Gastroesophageal sphincter (tissue), 3 donors: ENCODE results near the gene PTPRE.

ENCODE experiments used
- EP300 ChIP-seq: sonication (generic); formaldehyde crosslinking; IDR thresholded peaks from one replicate; pipeline ENCODE4 v1.6.1; 2017; ENCODE audit warnings: antibody characterized with exemption, mild to moderate bottlenecking
- POLR2A ChIP-seq, 2 donors: fragments of 450-650 bp; IDR thresholded peaks; one replicate each; pipeline ENCODE4 v1.6.1; 2017; ENCODE audit warnings: antibody characterized with exemption in 2 of 2, mild to moderate bottlenecking in 2 of 2, moderate library complexity in 1 of 2
- TF ChIP-seq, protein P1 (sequence below), 4 experiments: fragments of 200-600 bp in 2 of 4; fragments of 450-650 bp in 2 of 4; sonication (generic) in 1 of 4; IDR thresholded peaks; one replicate each; pipeline ENCODE4 v1.5.1; 2017 to 2019; ENCODE audit warnings: antibody characterized with exemption in 4 of 4, mild to moderate bottlenecking in 2 of 4, moderate library complexity in 2 of 4

DNA sequence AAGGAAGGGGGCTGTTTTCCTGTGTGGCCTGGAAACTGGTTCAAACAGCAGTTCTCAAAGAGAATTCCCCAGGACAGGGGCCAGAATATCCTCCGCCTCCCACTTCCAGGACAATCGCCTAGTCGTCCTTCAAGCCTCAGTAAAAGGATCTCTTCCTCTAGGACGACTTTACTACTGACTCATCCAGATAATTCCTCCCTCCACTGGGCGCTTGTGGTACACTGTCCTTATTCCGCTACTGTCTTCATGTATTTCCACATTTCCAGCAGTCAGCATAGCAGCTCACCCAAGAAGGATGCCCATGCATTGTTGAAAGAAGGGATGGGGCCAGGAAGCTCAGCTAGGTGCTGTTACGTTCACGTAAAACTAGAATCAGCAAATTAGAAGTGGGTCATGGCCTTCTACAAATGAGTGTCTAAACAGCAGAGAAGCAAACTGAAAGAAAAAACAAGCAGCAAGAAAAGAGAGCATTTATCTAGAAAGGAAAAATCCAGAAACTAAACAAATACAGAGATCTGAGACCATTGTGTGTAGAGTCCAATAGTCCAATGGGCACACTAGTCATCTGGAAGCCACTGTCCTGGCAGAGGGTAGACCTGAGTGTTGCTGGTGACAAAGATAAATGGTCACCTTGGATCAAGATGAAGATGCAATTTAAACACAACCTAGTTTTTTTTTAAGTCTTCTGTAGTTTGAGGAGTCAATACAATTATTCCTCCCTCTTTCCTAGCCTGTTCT is 40.5 kb upstream of the PTPRE start:
- TF ChIP-seq POLR2A (IDR thresholded peaks at IDR 0.05) (no peak), EP300 (no peak)
- TF ChIP-seq, protein P1, sequence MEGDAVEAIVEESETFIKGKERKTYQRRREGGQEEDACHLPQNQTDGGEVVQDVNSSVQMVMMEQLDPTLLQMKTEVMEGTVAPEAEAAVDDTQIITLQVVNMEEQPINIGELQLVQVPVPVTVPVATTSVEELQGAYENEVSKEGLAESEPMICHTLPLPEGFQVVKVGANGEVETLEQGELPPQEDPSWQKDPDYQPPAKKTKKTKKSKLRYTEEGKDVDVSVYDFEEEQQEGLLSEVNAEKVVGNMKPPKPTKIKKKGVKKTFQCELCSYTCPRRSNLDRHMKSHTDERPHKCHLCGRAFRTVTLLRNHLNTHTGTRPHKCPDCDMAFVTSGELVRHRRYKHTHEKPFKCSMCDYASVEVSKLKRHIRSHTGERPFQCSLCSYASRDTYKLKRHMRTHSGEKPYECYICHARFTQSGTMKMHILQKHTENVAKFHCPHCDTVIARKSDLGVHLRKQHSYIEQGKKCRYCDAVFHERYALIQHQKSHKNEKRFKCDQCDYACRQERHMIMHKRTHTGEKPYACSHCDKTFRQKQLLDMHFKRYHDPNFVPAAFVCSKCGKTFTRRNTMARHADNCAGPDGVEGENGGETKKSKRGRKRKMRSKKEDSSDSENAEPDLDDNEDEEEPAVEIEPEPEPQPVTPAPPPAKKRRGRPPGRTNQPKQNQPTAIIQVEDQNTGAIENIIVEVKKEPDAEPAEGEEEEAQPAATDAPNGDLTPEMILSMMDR (IDR thresholded peaks at IDR 0.05), result no peak
